ENCODE measurements around the gene EPN2.

- TF ChIP-seq POLR2A (IDR thresholded peaks at IDR 0.05) (no peak), CTCF (IDR thresholded peaks at IDR 0.05) (no peak), EP300 (IDR thresholded peaks at IDR 0.05) (no peak)
These were observed 132.1 kb downstream of the EPN2 start for GRCh38 chr17:19369107-19369778.

All from tibial nerve (tissue), 4 donors.